HG02943 (cell line): ENCODE measurements around the gene NOL3.
"Not testable (repeated sequence)": the region's sequence is repeated elsewhere in the genome, so short reads cannot be mapped to it uniquely, and the experiment has no call there.

ENCODE experiments used
- ATAC-seq: cut with Tn5 transposase; IDR thresholded peaks from one replicate; pipeline ENCODE4 v1.9.1; 2021; ENCODE audit warnings: mild to moderate bottlenecking, low read depth, moderate library complexity; ENCODE audit not compliant: unreplicated experiment

Gene NOL3

DNA sequence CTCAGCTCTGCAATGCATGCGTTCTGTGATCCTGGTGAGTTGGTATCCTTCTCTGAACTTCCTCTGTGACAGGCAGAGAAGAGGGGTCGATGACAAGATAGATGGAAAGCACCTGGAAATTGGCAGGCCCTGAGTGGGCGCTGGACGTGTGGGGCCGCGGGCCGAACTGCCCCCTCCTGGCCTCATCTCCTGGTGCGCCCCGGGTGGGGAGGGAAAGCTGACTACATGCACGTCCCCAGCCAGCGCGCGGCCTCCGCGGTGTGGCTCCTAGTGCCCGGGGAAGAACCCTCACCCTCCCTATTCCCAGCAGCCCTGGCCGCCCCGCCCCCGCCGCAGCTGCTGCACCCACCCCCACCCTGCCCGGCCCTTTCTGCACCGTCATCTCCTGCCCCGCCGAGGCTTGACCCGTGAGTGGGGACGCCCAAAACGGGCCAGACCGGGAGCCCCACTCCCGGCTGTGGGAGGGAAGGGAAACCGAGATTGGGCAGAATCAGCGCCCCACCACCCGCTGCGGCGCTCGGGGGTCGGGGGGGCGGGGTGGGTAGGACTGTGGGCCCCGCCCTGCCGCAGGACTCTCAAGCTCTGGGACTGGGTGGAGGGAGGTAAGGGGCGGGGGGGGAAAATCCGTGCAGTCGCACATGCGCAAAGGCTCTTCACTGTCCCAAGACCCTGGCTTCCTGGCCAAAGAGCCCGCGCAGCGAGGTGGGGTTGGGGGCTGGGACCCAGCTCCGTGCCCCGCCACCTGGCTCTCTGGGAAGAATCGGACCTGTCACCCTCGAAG, at the start of gene NOL3:
Gene NOL3 (plus strand): TSS at position 371 of the 781 bp plus-strand sequence.
- no peak for ATAC-seq

GRCh38 chr16:67122799-67123198, 47.5 kb upstream of the NOL3 start:
- ATAC-seq: not testable (repeated sequence)

GRCh38 chr16:67128417-67128816, 41.9 kb upstream of the NOL3 start:
- no peak for ATAC-seq

DNA sequence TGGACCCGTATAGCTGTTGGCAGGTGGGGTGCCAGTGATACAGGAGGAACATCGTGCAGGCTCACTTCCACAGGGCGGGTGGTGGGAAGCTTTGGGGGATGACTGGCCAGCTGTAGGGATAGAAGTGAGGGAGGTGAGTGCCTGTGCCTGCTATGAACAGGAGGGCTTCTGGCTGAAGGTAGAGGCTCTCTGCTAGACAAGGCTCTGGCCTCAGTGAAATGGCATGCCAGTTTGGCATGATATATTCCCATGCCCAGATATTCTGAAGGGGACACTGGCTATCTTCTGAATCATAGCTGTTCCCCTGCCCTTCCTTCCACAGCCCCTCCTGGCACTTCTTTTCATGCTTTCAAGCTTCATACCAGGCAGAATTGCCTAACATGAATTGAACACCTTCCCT, 41.5 kb upstream of the NOL3 start:
- no peak for ATAC-seq

DNA sequence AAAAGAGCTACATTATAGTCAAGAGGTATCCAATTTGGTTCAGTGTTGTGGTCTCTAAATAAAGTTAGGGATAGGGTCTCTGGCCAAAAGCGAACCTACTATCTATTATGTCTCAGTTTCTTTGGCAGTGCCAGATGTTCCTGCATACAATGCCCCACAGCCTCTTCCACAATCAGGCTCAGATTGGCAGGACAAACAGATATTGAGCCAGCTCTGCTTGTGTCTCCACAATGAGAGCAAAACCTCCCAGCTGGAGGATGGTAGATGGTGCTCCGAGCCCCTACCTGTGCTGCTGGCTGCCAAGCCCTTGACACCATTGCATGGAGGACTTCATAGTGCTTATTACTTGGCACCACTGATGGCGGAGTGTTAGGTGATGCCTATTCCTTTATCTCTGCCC, 40.9 kb upstream of the NOL3 start:
- ATAC-seq: no peak

- ATAC-seq: no peak
These were observed 32.7 kb upstream of the NOL3 start for GRCh38 chr16:67137605-67138004.

DNA sequence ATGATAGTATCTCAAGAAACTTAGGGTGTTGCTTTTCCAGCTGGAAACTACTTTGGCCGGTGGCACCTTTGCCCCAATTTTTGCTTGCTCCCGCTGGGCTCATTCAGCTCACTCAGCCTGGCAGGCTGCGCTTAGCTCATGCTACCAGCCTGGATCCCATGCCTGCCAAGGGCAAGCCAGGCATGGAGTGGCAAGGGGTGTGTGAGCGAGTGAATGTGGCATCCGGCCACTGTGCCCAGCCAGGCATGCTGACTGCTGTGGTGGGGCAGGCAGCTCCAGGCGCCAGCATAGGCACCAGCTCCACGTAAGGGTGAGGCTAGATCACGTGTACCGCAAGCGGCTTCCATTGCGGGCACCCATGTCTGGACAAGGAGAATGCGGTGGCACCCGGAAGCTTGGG, 28.9 kb upstream of the NOL3 start:
- ATAC-seq: no peak

DNA sequence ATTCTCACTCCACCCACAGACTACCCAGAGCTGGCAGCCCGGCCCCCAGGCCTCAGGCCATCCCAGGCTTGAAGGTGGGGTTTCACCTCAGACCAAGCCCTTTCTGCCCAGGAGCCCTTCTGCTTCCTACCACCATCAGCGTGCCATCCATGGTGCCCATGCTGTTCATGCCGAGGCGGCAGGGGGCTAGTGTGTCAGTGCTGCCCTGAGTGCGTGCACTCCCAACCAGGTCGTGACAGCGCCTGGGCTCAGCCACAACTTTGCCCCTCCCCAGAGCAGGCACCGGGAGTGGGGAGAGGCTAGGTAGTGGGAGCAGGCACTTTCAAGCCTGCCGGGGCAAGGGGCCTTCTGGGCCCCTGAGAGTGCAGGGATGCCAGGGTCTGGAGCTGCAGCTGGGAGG, 28.0 kb upstream of the NOL3 start:
- ATAC-seq: no peak

- no peak for ATAC-seq
These were observed 25.4 kb upstream of the NOL3 start for GRCh38 chr16:67144943-67145342.

DNA sequence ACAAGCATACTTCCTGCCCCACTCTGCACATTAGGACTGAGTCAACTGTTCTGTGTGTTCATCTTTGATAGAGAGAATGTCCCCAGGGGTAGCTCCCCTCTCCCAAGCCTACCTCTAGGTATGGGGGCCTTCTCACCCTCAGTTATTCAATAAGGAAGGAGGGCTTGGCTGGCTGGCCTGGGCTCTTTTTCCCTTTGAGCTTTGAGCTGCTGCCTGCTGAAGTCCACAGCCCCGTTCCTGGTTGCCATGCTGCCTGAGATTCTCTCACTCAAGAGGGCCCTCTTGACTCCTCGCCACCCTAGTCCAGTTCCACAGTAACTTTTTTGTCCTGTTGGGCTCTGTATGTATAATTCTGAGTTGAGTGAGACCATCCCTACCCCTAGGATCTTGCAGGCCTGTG, 24.6 kb upstream of the NOL3 start:
- no peak for ATAC-seq

- ATAC-seq: no peak
These were observed 23.6 kb upstream of the NOL3 start for GRCh38 chr16:67146523-67147357.

DNA sequence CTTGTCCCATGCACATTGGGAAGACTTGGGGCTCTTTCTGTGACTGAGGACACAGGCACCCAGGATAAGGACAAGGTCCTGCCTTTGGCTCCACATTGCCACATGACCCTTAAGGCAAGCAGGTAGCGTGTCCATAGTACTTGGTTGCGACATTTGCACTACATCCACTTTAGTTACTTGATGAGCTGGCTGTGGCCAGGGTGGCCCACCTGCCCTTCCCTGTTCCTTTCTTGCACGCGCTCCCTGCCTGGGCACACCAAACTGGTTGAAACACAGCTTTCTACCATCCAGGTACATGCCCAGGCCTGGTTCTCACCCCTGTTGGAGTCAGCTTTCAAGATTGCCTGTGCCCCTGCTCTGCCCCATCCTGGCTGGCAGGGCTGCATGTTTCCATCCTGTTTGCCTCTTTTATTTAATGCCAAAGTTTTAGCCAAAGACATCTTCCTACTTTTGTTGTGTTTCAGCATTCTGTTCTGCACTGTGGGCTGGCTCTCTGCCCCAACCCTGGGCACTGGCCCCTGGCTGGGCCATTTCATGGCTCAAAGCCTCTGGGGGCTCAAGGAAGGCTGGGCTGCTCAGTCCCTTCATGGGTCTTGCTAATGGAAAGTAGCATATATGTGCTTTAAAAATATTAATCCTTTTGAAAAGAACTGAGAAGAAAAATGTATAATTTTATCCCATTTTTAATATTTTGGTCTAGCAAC, 22.7 kb upstream of the NOL3 start:
- no peak for ATAC-seq

GRCh38 chr16:67148221-67148620, 22.1 kb upstream of the NOL3 start:
- ATAC-seq: no peak

- ATAC-seq: no peak
These were observed 21.6 kb upstream of the NOL3 start for GRCh38 chr16:67148656-67149275.

- ATAC-seq: no peak
These were observed 20.9 kb upstream of the NOL3 start for GRCh38 chr16:67149276-67150046.

DNA sequence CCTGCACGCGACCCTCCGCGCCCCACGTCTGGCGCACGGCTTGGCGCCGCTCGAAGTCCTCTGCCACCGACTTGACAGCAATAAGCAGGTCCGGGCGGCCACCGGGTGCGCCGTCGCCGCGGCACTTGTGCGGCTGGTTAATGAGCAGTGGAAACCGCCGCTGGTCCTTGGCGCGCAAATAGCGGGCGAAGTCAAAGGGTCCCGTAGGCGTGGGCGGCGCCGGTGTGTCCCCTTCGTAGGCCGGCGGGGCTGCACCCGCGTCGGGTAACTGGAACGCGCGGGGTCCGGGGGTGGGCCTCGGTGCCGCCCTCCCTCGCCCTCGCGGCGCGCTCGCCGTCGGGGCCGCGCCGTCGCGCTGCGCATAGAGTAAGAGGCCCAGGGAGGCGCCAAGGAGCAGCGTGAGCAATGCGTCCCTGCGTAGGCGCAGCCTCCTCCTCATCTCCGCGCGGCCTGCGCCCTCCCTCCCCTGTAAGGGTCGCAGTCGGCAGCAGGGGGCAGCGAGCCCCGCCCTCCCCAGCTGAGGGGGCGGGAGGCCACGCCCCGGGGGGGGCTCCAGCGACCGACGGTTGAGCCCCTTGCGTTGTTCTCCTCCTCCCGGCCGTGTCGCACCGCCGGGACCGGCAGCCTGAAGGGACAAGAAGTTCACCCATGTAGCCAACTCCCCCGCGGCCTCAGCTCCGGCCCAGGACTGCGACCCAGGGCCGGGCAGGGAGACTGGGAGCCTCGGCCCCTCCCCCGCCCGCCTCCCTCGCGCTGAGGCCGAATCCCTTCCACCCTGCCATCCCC, 20.1 kb upstream of the NOL3 start:
- no peak for ATAC-seq

DNA sequence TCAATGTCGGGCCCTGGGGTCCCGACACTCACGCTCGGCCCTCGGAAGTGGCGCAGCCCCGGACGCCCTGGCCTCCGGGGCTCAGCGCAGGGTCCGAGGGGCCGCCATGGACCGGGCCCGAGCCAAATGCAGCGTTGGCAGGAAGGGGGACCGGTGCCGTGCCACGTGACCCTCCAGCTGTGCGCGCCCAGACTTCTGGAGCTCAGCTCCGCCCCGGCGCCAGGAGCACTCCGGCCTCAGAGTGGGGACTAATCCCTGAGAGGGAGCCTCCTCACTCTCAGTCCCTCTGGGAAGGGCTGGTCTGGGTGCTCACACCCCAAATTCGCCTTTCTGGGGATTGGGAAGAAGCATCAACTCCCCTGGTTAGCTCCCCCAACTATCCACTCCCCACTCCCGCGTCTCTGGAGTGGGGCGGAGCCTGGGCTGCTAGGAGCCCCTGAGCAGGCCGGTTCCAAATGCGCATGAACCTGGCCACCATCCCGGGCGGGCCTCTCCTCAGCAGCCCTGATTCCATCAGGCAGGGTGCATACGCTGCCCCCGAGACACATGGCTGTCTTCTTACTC, 19.4 kb upstream of the NOL3 start, which contains the start of gene B3GNT9:
Gene B3GNT9 (minus strand): TSS at position 166 of the 564 bp plus-strand sequence. CDS start 513 bp downstream, outside the sequence.
- no peak for ATAC-seq

DNA sequence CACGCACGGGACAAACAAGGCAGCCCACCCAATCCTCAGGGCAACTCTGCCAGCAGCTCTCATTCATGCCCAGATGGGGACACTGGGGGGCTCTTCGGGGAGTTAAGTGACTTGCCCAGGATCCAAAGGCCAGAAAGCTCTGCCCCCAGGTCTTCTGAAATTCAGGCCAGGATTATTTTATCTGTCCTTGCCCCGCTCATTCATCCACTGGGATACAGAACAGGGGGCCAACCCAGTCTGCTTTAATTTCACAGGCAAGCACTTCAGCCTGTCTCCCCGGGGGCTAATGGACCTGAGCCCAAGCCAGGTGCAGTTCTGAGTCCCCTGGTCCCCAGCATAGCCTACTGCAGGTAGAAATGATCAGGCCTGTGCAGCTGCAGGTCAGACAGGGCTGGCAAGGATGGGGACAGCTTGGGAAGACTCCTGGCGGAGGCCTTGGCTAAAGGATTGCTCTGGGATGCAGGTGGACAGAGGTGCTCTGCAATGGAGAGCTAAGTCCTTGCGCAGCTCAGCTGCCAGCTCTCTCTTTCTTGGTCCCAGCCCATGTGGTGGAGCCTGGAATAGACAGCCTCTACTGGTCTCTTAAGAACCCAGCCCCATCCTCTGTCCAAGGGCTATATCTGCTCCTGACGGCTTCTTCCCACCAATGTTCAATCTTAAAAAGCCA, 18.8 kb upstream of the NOL3 start:
- ATAC-seq: no peak
